ENCODE results near the gene LDB3. TPM values are rescaled to one million over a fixed set of nuclear protein-coding genes. Genes with fewer than 3 reads are reported as not detected.

The LDB3 gene
- total RNA-seq, 2 donors from 2014 or later: 0.11 to 0.35 TPM

GRCh38 chr10:86651021-86651471, 17.3 kb upstream of the LDB3 start:
- Mint-ChIP-seq H3K36me3 (ENCODE audit: low read depth) (no peaks in the 10 kb centered on the region), H3K27me3 (ENCODE audit: insufficient read depth) (peaks cover 2% of the 10 kb centered on the region), H3K4me1 (peaks cover 8% of the 10 kb centered on the region), H3K27ac (no peak overlapping the region), H3K9me3 (no peaks in the 10 kb centered on the region), H3K4me3 (no peak overlapping the region)
- WGBS, 2 experiments (ENCODE audit: insufficient coverage in 1 of 2, insufficient read length in 1 of 2): 92 to 100% methylated on average over 5 to 8 of the region's 8 CpGs
- H3K9ac ChIP-seq (ENCODE audit: extremely low read depth, low read length, poor library complexity, severe bottlenecking): no peak overlapping the region
- H3K36me3 ChIP-seq (ENCODE audit: control insufficient read depth, insufficient read depth, low read length): no peaks in the 10 kb centered on the region
- no peaks in the 10 kb centered on the region for H3K9me3 ChIP-seq (ENCODE audit: control insufficient read depth, low read length)
- TF ChIP-seq, protein P1, sequence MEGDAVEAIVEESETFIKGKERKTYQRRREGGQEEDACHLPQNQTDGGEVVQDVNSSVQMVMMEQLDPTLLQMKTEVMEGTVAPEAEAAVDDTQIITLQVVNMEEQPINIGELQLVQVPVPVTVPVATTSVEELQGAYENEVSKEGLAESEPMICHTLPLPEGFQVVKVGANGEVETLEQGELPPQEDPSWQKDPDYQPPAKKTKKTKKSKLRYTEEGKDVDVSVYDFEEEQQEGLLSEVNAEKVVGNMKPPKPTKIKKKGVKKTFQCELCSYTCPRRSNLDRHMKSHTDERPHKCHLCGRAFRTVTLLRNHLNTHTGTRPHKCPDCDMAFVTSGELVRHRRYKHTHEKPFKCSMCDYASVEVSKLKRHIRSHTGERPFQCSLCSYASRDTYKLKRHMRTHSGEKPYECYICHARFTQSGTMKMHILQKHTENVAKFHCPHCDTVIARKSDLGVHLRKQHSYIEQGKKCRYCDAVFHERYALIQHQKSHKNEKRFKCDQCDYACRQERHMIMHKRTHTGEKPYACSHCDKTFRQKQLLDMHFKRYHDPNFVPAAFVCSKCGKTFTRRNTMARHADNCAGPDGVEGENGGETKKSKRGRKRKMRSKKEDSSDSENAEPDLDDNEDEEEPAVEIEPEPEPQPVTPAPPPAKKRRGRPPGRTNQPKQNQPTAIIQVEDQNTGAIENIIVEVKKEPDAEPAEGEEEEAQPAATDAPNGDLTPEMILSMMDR (conservative IDR thresholded peaks at IDR 0.05): no peak
- no peaks in the 10 kb centered on the region for H3K4me1 ChIP-seq (ENCODE audit: control insufficient read depth, insufficient read depth, low read length)
- H3K4me3 ChIP-seq (ENCODE audit: low read length): no peak overlapping the region
- peak; percentile 58 for DNase-seq
- no peaks in the 10 kb centered on the region for H3K27me3 ChIP-seq (ENCODE audit: control insufficient read depth, insufficient read depth, low read length, poor library complexity, severe bottlenecking)
- H3K27ac ChIP-seq (ENCODE audit: low read depth, low read length): no peak overlapping the region

DNA sequence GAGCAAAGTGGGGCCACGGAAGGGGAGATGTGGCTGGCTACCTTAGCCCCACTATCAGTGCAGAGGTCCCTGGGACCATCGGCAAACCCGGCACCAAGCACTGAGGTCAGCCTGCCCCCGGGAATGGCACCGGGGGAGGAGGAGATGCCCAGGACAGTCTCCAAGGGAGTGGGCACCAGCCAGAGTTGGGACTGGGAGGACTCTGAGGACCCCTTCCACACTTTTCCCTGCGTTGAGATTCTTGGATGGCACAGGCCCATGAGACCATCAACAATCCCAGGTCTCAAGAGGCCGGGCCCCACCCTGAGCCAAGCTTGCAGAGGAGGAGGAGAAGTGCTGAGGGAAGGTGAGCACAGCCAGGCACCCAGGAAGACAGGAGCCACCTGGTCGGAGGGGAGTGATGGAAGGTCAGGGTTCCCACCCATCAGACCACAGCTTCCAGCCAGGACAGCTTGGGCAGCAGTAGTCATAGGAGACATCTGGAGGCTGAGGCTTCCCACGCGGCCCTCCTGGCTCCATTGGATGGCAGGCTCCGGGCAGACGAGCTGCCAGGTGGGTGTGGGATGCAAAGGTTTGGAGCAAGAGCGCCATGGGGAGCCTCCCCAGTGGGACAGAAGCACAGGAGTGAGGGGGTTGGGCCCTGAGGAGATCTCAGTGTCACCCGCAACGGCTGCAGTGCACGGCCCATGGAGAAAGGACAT, 16.5 kb upstream of the LDB3 start:
- no peaks in the 10 kb centered on the region for H3K36me3 Mint-ChIP-seq (ENCODE audit: low read depth)
- H3K4me3 Mint-ChIP-seq: no peak overlapping the region
- TF ChIP-seq, protein P1 (conservative IDR thresholded peaks at IDR 0.05): no peak
- Histone ChIP-seq H3K9ac (ENCODE audit: extremely low read depth, low read length, poor library complexity, severe bottlenecking) (no peak overlapping the region), H3K27ac (ENCODE audit: low read depth, low read length) (no peak overlapping the region), H3K4me1 (ENCODE audit: control insufficient read depth, insufficient read depth, low read length) (no peaks in the 10 kb centered on the region), H3K4me3 (ENCODE audit: low read length) (no peak overlapping the region), H3K9me3 (ENCODE audit: control insufficient read depth, low read length) (no peaks in the 10 kb centered on the region), H3K36me3 (ENCODE audit: control insufficient read depth, insufficient read depth, low read length) (no peaks in the 10 kb centered on the region), H3K27me3 (ENCODE audit: control insufficient read depth, insufficient read depth, low read length, poor library complexity, severe bottlenecking) (no peaks in the 10 kb centered on the region)
- no peaks in the 10 kb centered on the region for H3K9me3 Mint-ChIP-seq
- peaks cover 2% of the 10 kb centered on the region for H3K27me3 Mint-ChIP-seq (ENCODE audit: insufficient read depth)
- H3K4me1 Mint-ChIP-seq: peaks cover 8% of the 10 kb centered on the region
- WGBS, 2 experiments (ENCODE audit: insufficient coverage in 1 of 2, insufficient read length in 1 of 2): 89 to 97% methylated on average over 7 to 16 of the region's 16 CpGs
- DNase-seq: peak; percentile 42
- no peak overlapping the region for H3K27ac Mint-ChIP-seq

DNA sequence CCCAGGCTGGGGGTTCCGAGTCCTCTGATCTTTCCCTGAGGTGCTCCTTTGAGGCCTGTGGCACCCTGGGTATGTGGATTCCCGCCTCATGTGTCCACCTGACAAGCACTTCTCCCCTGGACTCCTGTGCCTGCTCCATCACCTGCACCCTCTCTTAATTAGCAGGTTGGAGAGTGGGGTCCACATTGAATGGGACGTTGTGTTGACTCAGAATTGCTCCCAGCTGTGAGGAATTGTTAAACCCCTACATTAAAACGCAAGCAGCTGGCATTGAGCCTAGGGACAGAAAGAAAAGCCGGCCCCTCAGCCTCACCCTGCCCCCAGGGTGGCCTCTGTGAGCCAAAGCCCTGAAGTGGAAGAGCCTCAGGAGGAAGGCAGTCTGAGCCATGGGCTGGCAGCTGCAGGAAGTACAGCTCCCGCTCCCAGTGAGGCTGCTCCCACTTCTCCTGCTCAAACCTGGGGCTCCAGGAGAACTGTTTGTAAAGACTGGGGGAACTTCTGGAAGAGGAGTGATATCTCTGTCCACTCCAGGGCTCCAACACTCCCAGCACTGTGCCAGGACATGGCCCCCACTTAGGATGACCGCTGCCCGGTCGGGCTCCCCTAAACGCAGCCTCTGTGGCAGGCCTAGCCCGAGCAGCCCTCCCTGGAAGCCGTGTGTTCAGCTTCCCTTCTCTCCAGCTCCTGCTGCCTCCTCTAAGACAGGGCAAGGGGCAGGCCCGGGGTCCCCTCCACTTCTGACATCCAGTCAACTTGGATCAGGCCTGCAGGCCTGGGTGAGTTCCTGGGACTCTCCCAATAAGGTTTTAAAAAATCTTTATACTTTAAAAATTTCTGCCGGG, 15.7 kb upstream of the LDB3 start:
- Mint-ChIP-seq H3K36me3 (ENCODE audit: low read depth) (no peaks in the 10 kb centered on the region), H3K4me1 (peaks cover 8% of the 10 kb centered on the region), H3K9me3 (no peaks in the 10 kb centered on the region), H3K27me3 (ENCODE audit: insufficient read depth) (peaks cover 2% of the 10 kb centered on the region), H3K27ac (no peak overlapping the region), H3K4me3 (no peak overlapping the region)
- Histone ChIP-seq H3K27ac (ENCODE audit: low read depth, low read length) (no peak overlapping the region), H3K4me3 (ENCODE audit: low read length) (no peak overlapping the region), H3K4me1 (ENCODE audit: control insufficient read depth, insufficient read depth, low read length) (no peaks in the 10 kb centered on the region), H3K36me3 (ENCODE audit: control insufficient read depth, insufficient read depth, low read length) (no peaks in the 10 kb centered on the region), H3K9me3 (ENCODE audit: control insufficient read depth, low read length) (no peaks in the 10 kb centered on the region), H3K9ac (ENCODE audit: extremely low read depth, low read length, poor library complexity, severe bottlenecking) (no peak overlapping the region), H3K27me3 (ENCODE audit: control insufficient read depth, insufficient read depth, low read length, poor library complexity, severe bottlenecking) (no peaks in the 10 kb centered on the region)
- TF ChIP-seq, protein P1 (conservative IDR thresholded peaks at IDR 0.05): no peak
- peak; percentile 57 for DNase-seq
- 76 to 86% methylated on average over 7 to 14 of the region's 14 CpGs for WGBS, 2 experiments (ENCODE audit: insufficient coverage in 1 of 2, insufficient read length in 1 of 2)
